GM21390 (cell line): ENCODE measurements around the gene GLMP.
"Not testable (repeated sequence)": the region's sequence is repeated elsewhere in the genome, so short reads cannot be mapped to it uniquely, and the experiment has no call there.

Experiments used
- ATAC-seq: cut with Tn5 transposase; IDR thresholded peaks from one replicate; pipeline ENCODE4 v1.9.1; 2021; ENCODE audit not compliant: unreplicated experiment

GLMP gene, protein sequence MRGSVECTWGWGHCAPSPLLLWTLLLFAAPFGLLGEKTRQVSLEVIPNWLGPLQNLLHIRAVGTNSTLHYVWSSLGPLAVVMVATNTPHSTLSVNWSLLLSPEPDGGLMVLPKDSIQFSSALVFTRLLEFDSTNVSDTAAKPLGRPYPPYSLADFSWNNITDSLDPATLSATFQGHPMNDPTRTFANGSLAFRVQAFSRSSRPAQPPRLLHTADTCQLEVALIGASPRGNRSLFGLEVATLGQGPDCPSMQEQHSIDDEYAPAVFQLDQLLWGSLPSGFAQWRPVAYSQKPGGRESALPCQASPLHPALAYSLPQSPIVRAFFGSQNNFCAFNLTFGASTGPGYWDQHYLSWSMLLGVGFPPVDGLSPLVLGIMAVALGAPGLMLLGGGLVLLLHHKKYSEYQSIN

DNA sequence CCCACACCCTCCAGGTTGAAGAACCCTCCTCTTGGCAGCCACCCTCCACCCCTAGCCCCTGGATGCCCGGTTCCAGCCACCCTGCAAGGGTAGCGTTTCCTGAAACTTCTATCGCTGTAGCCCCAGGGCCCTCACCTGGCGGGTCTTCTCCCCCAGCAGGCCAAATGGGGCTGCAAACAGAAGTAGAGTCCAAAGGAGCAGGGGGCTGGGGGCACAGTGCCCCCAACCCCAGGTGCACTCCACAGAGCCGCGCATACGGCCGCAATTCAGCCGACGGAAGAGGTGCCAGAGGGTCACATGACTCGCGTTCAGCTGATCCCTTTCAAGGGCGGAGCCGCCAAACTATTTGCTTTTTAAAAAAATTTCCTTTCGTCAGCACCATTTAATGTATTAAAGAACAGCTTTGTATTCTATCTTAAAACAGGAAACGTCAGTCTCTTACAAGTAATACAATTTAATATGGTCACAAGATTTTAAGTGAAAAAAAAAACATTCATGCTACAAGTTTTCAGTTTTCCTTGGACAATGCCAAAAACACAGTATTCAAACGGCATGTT, at the start of gene GLMP:
Gene GLMP, minus strand, starts transcription at position 289 of the 557 bp plus-strand sequence. Its CDS starts 34 bp downstream, at position 255.
- no peak for ATAC-seq

- no peak for ATAC-seq
These were observed 48.9 kb upstream of the GLMP start for GRCh38 chr1:156344409-156344808.

GRCh38 chr1:156342166-156342955, 46.9 kb upstream of the GLMP start:
- no peak for ATAC-seq

GRCh38 chr1:156338180-156338976, 42.9 kb upstream of the GLMP start, which contains the start of the genes CCT3 and TSACC:
TSS of gene CCT3 (minus strand) at chr1:156338292. CDS start at chr1:156338184, 108 bp downstream.
TSS of gene TSACC (plus strand) at chr1:156338526. CDS start at chr1:156339758, 1,232 bp downstream.
- ATAC-seq, result peak; percentile 91

DNA sequence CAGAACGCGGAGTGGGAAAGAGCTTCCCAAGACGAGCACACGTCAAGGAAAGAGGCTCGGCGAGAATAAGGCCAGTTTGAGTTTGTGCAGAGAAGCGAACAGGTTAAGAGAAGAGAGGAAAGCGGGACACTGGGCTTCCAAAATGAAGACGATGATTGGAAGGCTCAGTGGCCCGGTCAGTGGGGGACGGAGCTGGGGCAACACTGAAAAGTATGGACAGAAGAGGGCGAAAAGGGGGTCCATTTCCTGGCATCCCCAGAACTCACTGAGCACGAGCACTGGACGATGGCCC, 42.4 kb upstream of the GLMP start:
- ATAC-seq, result peak; percentile 2

DNA sequence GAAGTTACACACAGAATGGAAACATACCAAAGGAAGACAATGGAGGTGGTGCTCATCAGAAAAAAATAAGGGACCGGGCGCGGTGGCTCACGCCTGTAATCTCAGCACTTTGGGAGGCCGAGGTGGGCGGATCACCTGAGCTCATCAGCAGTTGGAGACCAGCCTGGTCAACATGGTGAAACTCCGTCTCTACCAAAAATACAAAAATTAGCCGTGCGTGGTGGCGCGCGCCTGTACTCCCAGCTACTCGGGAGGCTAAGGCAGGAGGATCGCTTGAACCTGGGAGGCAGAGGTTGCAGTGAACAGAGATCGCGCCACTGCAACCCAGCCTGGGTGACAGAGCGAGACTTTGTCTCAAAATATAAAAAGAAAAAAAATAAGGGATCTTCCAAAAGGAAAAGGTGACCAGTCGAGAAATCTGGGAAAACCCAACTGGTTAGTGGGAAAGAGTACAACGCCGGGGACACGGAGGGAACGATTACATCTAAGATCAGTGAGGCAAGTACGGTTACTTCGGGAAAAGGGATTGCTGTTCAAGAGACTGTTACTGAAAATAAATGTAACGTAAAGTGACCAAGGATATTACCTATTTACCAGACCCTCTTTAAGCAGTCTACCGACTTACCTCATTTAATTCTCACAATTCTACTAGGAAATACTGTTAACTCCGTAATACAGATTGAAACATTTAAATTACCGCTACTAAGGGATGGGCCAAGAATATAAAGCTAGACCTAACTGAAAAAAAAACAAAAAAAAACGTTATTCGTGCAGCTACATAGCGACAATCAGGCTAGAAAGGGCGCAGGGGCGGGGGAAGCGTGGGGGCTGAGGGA, 41.8 kb upstream of the GLMP start:
- no peak for ATAC-seq

- no peak for ATAC-seq
These were observed 40.8 kb upstream of the GLMP start for GRCh38 chr1:156336242-156336641.

DNA sequence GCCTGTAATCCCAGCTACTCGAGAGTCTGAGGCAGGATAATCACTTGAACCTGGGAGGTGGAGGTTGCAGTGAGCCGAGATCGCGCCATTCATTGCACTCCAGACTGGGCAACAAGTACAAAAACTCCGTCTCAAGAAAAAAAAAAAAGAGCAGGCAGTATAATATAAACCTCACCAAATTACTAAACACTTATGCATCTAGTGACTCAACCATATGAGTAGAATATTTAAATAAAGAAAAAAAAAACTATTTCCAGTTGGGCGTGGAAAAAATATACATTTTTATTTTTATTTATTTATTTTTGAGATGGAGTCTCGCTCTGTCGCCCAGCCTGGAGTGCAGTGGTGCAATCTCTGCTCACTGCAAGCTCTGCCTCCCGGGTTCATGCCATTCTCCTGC, 27.7 kb upstream of the GLMP start:
- not testable (repeated sequence) for ATAC-seq

GRCh38 chr1:156320560-156320959, 25.1 kb upstream of the GLMP start:
- ATAC-seq, result no peak

GRCh38 chr1:156319664-156320063, 24.2 kb upstream of the GLMP start:
- no peak for ATAC-seq

DNA sequence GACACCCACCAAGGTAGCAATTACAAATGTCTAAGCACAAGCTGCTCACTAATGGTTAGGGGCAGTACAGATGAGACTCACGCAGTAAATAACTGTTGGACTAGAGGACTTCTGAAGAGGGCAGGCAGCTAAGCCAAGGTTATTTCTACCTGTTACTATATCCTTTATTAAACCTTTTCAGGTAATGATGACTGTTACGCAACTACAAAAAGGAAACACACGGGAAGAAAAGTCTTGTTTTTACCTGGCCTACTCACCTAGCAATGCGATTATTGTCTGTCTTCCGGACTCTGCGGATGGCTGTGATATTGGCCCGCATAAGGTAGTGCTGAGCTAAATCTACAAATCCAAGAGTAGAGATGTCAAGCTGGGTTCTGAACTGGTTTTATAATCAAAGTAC, 21.4 kb upstream of the GLMP start:
- ATAC-seq, result no peak

GRCh38 chr1:156310962-156311361, 15.5 kb upstream of the GLMP start:
- no peak for ATAC-seq

GRCh38 chr1:156308078-156308477, 12.6 kb upstream of the GLMP start:
- no peak for ATAC-seq

GRCh38 chr1:156305215-156305614, 9.7 kb upstream of the GLMP start:
- ATAC-seq, result no peak

- ATAC-seq, result no peak
These were observed 7.8 kb upstream of the GLMP start for GRCh38 chr1:156303241-156303640.

GRCh38 chr1:156298852-156299357, 3.4 kb upstream of the GLMP start, which contains the start of gene VHLL:
TSS of gene VHLL (minus strand) at chr1:156299307. CDS start at chr1:156299189, 118 bp downstream.
- no peak for ATAC-seq

DNA sequence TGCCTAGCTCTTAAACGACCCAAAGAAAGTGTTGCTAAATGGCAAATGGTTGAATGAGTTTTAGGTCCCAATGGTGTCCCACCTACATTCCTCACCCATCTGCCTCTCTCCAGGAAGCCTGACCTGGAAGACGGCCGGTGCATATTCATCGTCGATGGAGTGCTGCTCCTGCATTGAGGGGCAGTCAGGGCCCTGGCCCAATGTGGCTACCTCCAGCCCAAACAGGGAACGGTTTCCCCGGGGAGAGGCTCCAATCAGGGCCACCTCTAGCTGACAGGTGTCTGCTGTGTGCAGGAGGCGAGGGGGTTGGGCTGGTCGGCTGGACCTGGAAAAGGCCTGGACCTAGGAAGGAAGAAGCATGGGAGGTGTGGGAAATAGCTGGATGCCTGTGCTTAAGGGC, 1.6 kb downstream of the GLMP start:
- no peak for ATAC-seq

- ATAC-seq, result no peak
These were observed 2.4 kb downstream of the GLMP start for GRCh38 chr1:156293098-156293434.

DNA sequence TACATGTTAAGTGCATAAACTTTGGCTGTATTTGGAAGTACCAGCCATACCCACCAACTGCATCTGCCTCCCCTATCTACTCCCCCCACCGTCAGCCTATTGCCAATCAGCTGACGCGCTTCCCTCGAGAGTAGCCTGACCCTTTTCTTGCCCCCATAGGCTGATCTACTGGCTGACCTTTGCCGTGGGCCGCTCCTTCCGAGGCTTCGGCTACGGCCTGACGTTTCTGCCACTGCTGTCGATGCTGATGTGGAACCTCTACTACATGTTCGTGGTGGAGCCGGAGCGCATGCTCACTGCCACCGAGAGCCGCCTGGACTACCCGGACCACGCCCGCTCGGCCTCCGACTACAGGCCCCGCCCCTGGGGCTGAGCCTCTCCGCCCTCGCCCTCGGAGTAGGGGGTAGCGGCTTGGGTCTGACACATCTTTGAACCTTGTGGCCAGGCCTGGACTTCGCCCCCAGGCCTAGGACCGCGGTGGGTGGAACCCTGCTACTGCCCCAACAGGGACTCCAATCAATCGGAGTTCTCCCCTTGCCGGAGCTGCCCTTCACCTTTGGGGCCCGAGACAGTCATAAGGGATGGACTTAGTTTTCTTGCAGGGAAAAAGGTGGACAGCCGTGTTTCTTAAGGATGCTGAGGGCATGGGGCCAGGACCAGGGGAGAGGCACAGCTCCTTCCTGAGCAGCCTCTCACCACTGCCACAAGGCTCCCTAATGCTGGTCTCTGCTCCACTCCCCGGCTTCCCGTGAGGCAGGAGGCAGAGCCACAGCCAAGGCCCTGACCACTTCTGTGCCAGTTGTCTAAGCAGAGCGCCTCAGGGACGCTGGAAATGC, 4.0 kb downstream of the GLMP start:
- no peak for ATAC-seq
